ENCODE results near the gene TMCC3. TPM values are rescaled to one million over a fixed set of nuclear protein-coding genes. Genes with fewer than 3 reads are reported as not detected.
"Not testable (repeated sequence)": the region's sequence is repeated elsewhere in the genome, so short reads cannot be mapped to it uniquely, and the experiment has no call there.

TMCC3 gene
- total RNA-seq, 2 donors from 2014 or later: 2.5 to 4.2 TPM

DNA sequence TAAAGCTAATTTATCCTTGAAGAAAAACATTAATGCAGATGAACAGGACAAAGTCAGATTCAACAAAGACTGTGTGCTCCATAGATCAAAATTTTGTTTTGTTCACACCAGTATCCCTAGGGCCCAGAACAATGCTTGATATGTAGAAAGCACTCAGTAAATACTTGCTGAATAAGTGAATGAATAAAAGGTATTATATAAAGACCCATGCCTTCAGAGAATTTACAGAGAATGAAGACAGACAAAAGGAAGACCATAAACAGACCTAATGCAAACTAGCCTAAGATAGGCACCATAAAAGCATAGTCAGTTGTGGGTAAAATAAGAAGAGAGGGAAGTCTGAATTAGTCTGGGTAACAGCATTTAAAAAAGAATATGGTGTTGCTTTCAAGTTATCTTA is 47.3 kb upstream of the TMCC3 start:
- peaks cover 5% of the 10 kb centered on the region for H3K27me3 Mint-ChIP-seq (ENCODE audit: insufficient read depth)
- Histone ChIP-seq H3K27me3 (ENCODE audit: control insufficient read depth, insufficient read depth, low read length, poor library complexity, severe bottlenecking) (no peaks in the 10 kb centered on the region), H3K9ac (ENCODE audit: extremely low read depth, low read length, poor library complexity, severe bottlenecking) (no peak overlapping the region), H3K4me1 (ENCODE audit: control insufficient read depth, insufficient read depth, low read length) (no peaks in the 10 kb centered on the region), H3K9me3 (ENCODE audit: control insufficient read depth, low read length) (no peaks in the 10 kb centered on the region), H3K36me3 (ENCODE audit: control insufficient read depth, insufficient read depth, low read length) (no peaks in the 10 kb centered on the region), H3K27ac (ENCODE audit: low read depth, low read length) (no peak overlapping the region), H3K4me3 (ENCODE audit: low read length) (no peak overlapping the region)
- no peak overlapping the region for H3K4me3 Mint-ChIP-seq
- H3K4me1 Mint-ChIP-seq: no peaks in the 10 kb centered on the region
- TF ChIP-seq CTCF (conservative IDR thresholded peaks at IDR 0.05): no peak
- H3K36me3 Mint-ChIP-seq (ENCODE audit: low read depth): no peaks in the 10 kb centered on the region
- peaks cover 9% of the 10 kb centered on the region for H3K9me3 Mint-ChIP-seq
- DNase-seq: no peak
- H3K27ac Mint-ChIP-seq: no peak overlapping the region

- H3K27ac ChIP-seq (ENCODE audit: low read depth, low read length): no peak overlapping the region
- Mint-ChIP-seq H3K27me3 (ENCODE audit: insufficient read depth) (peaks cover 2% of the 10 kb centered on the region), H3K9me3 (peaks cover 9% of the 10 kb centered on the region), H3K36me3 (ENCODE audit: low read depth) (no peaks in the 10 kb centered on the region), H3K27ac (no peak overlapping the region), H3K4me1 (no peaks in the 10 kb centered on the region), H3K4me3 (no peak overlapping the region)
- H3K27me3 ChIP-seq (ENCODE audit: control insufficient read depth, insufficient read depth, low read length, poor library complexity, severe bottlenecking): no peaks in the 10 kb centered on the region
- peak; percentile 32 for DNase-seq
- no peaks in the 10 kb centered on the region for H3K9me3 ChIP-seq (ENCODE audit: control insufficient read depth, low read length)
- H3K4me3 ChIP-seq (ENCODE audit: low read length): no peak overlapping the region
- H3K4me1 ChIP-seq (ENCODE audit: control insufficient read depth, insufficient read depth, low read length): peaks cover 2% of the 10 kb centered on the region
- 93 to 95% methylated on average over 4 to 11 of the region's 11 CpGs for WGBS, 2 experiments (ENCODE audit: insufficient coverage in 1 of 2, insufficient read length in 1 of 2)
- H3K9ac ChIP-seq (ENCODE audit: extremely low read depth, low read length, poor library complexity, severe bottlenecking): no peak overlapping the region
- TF ChIP-seq CTCF (conservative IDR thresholded peaks at IDR 0.05): no peak
- no peaks in the 10 kb centered on the region for H3K36me3 ChIP-seq (ENCODE audit: control insufficient read depth, insufficient read depth, low read length)
Observed at GRCh38 chr12:94694732-94695131, 44.4 kb upstream of the TMCC3 start.

DNA sequence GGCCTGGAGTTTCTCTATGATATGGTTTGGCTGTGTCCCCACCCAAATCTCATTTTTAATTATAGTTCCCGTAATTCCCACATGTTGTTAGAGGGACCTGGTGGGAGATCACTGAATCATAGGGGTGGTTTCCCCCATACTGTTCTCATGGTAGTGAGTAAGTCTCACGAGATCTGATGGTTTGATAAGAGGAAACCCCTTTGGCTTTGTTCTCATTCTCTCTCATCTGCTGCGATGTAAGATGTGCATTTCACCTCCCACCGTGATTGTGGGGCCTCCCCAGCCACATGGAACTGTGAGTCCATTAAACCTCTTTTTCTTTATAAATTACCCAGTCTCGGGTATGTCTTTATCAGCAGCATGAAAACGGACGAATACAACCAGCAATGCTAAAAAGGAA is 42.5 kb upstream of the TMCC3 start:
- DNase-seq; H3K4me1 ChIP-seq (ENCODE audit: control insufficient read depth, insufficient read depth, low read length); H3K9ac ChIP-seq (ENCODE audit: extremely low read depth, low read length, poor library complexity, severe bottlenecking); H3K27ac ChIP-seq (ENCODE audit: low read depth, low read length); H3K4me3 ChIP-seq (ENCODE audit: low read length); H3K27me3 Mint-ChIP-seq (ENCODE audit: insufficient read depth); H3K4me1 Mint-ChIP-seq; H3K27ac Mint-ChIP-seq; H3K27me3 ChIP-seq (ENCODE audit: control insufficient read depth, insufficient read depth, low read length, poor library complexity, severe bottlenecking); H3K4me3 Mint-ChIP-seq; H3K36me3 Mint-ChIP-seq (ENCODE audit: low read depth); H3K36me3 ChIP-seq (ENCODE audit: control insufficient read depth, insufficient read depth, low read length); H3K9me3 Mint-ChIP-seq; H3K9me3 ChIP-seq (ENCODE audit: control insufficient read depth, low read length): not testable (repeated sequence)
- WGBS, 2 experiments (ENCODE audit: insufficient coverage in 1 of 2, insufficient read length in 1 of 2): 86 to 95% methylated on average over 5 to 7 of the region's 7 CpGs

DNA sequence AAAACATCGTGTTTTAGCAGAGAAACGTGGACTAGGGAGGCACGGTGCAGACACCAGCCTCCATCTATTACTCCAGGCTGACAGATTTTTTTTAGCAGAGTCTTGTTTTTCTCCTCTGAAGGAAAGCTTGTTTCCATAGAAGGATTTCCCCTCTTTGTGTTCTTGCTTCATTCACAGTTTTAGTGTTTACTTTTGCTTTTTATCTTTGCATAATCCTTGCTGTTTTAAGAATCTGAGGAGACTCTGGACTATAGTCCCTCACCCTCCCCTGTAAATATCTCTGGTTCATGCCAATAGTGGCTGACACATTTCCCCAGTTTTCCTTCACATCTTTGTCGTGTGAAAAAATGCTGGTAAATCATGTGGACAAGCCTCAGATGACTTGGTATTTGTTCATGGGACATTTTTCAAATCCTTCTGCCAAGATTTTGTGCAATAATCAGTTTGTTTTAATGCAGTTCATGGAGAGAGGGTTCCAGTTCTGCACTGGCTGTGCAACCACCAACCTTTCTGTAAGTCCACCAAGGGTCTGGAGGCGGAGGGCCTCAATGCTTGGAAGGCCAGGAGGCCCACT is 39.9 kb upstream of the TMCC3 start:
- no peak overlapping the region for H3K9ac ChIP-seq (ENCODE audit: extremely low read depth, low read length, poor library complexity, severe bottlenecking)
- WGBS, 2 experiments (ENCODE audit: insufficient coverage in 1 of 2, insufficient read length in 1 of 2): 87 to 94% methylated on average over 5 of the region's 5 CpGs

More for the DNA sequence above, 39.9 kb upstream of the TMCC3 start:
- DNase-seq: peak; percentile 38
- H3K27me3 Mint-ChIP-seq (ENCODE audit: insufficient read depth): no peaks in the 10 kb centered on the region
- no peaks in the 10 kb centered on the region for H3K9me3 Mint-ChIP-seq
- H3K4me3 Mint-ChIP-seq: no peak overlapping the region
- no peaks in the 10 kb centered on the region for H3K9me3 ChIP-seq (ENCODE audit: control insufficient read depth, low read length)
- H3K4me3 ChIP-seq (ENCODE audit: low read length): no peak overlapping the region
- H3K27ac ChIP-seq (ENCODE audit: low read depth, low read length): no peak overlapping the region
- no peaks in the 10 kb centered on the region for H3K27me3 ChIP-seq (ENCODE audit: control insufficient read depth, insufficient read depth, low read length, poor library complexity, severe bottlenecking)
- H3K36me3 ChIP-seq (ENCODE audit: control insufficient read depth, insufficient read depth, low read length): no peaks in the 10 kb centered on the region
- H3K4me1 ChIP-seq (ENCODE audit: control insufficient read depth, insufficient read depth, low read length): peaks cover 5% of the 10 kb centered on the region
- no peaks in the 10 kb centered on the region for H3K4me1 Mint-ChIP-seq
- TF ChIP-seq CTCF (conservative IDR thresholded peaks at IDR 0.05): no peak
- H3K27ac Mint-ChIP-seq: no peak overlapping the region
- no peaks in the 10 kb centered on the region for H3K36me3 Mint-ChIP-seq (ENCODE audit: low read depth)

All from endodermal cell (in vitro differentiated cells).